ENCODE measurements around the gene CLIP4. TPM values are rescaled to one million over a fixed set of nuclear protein-coding genes. Genes with fewer than 3 reads are reported as not detected.

CLIP4 gene
- total and polyA plus RNA-seq, 2 of the 4 experiments (the other 2 are of a cell fraction), result 29.7 to 66.3 TPM

GRCh38 chr2:29192526-29192925 is 77.3 kb downstream of the CLIP4 start:
- H2BK20ac ChIP-seq (ENCODE audit: low read depth, low read length), result no peak overlapping the region
- no peak overlapping the region for H3K4me2 ChIP-seq (ENCODE audit: low read depth, low read length)
- no peaks in the 10 kb centered on the region for H3K4me1 ChIP-seq (ENCODE audit: control insufficient read depth, insufficient read depth, low read length)
- H2AFZ ChIP-seq (replicated peaks; ENCODE audit: low read length, poor library complexity), result no peak overlapping the region
- dilution Hi-C loops (cut with HindIII; ENCODE audit: low sequenced_read_pairs, unreplicated experiment) (no loop called here), intact Hi-C loops (cut with micrococcal nuclease) (no loop called here), in situ Hi-C loops (cut with MboI; ENCODE audit: low sequenced_read_pairs) (loop anchor here (5.0 kb wide), 1 partner anchor 235 kb away; no protein-coding TSS in a partner anchor)
- POLR2A ChIA-PET (ENCODE audit: unreplicated experiment), result no interaction called here
- no peaks in the 10 kb centered on the region for H4K20me1 ChIP-seq (ENCODE audit: insufficient read depth, low read length)
- H4K5ac ChIP-seq (ENCODE audit: low read depth, low read length), result no peak overlapping the region
- H2BK120ac ChIP-seq (ENCODE audit: low read depth, low read length), result no peak overlapping the region
- H4K91ac ChIP-seq (ENCODE audit: insufficient read depth, low read depth, low read length), result no peak overlapping the region
- no TSS peak for BruUV-seq (replicated peaks)
- no peak overlapping the region for H3K23ac ChIP-seq (ENCODE audit: low read depth, low read length)
- H2BK5ac ChIP-seq (ENCODE audit: low read depth, low read length, poor library complexity, severe bottlenecking), result peak overlapping the region; percentile 42
- H3K9me1 ChIP-seq (ENCODE audit: insufficient read depth, low read length), result no peaks in the 10 kb centered on the region
- H2BK15ac ChIP-seq (ENCODE audit: low read depth, low read length), result no peak overlapping the region
- no peak overlapping the region for H3K27ac ChIP-seq (ENCODE audit: insufficient read depth, low read length)
- peak; percentile 53 for ATAC-seq (ENCODE audit: low read depth)
- H3K27me3 ChIP-seq (ENCODE audit: control insufficient read depth, insufficient read depth, low read length), result no peaks in the 10 kb centered on the region
- CTCF ChIA-PET, result no interaction called here
- TF ChIP-seq USF2 (IDR thresholded peaks at IDR 0.05; ENCODE audit: low read depth, low read length) (no peak), MXI1 (IDR thresholded peaks at IDR 0.05; ENCODE audit: borderline replicate concordance, low read depth, low read length) (no peak), CEBPB (IDR thresholded peaks at IDR 0.05; ENCODE audit: low read depth, low read length) (no peak), RCOR1 (IDR thresholded peaks at IDR 0.05; ENCODE audit: insufficient replicate concordance, low read length) (no peak), SMC3 (IDR thresholded peaks at IDR 0.05; ENCODE audit: low read depth, low read length) (no peak), CHD1 (IDR thresholded peaks at IDR 0.05; ENCODE audit: low read depth, low read length) (no peak), RFX5 (IDR thresholded peaks at IDR 0.05; ENCODE audit: low read depth, low read length) (no peak), MAZ (IDR thresholded peaks at IDR 0.05; ENCODE audit: borderline replicate concordance, low read depth, low read length) (no peak), NFE2L2 (IDR thresholded peaks at IDR 0.05; ENCODE audit: low read depth, low read length) (peak; percentile 51; the same call in 1 of the 2 replicates), FOS (IDR thresholded peaks at IDR 0.05; ENCODE audit: low read depth, low read length) (no peak; the same call in 1 of the 2 replicates), ELK1 (IDR thresholded peaks at IDR 0.05; ENCODE audit: borderline replicate concordance, low read depth, low read length) (no peak), BHLHE40 (IDR thresholded peaks at IDR 0.05; ENCODE audit: low read depth, low read length) (no peak), RAD21 (IDR thresholded peaks at IDR 0.05; ENCODE audit: low read length) (no peak), MAFK (IDR thresholded peaks at IDR 0.05; ENCODE audit: low read depth, low read length) (peak; percentile 88)
- no peaks in the 10 kb centered on the region for H3K79me1 ChIP-seq (ENCODE audit: low read depth in 1 of 2, low read length in 2 of 2)
- H3K36me3 ChIP-seq (ENCODE audit: control insufficient read depth, insufficient read depth, low read length), result no peaks in the 10 kb centered on the region; the same call in 1 of the 2 replicates
- H4K8ac ChIP-seq (ENCODE audit: low read depth in 2 of 2, low read length in 2 of 2), result no peak overlapping the region
- H2AK5ac ChIP-seq (ENCODE audit: low read depth, low read length), result no peak overlapping the region
- peak; percentile 41 for DNase-seq
- no peak overlapping the region for H3K4me3 ChIP-seq (ENCODE audit: insufficient read depth, low read depth, low read length)
- no peak overlapping the region for H3K9ac ChIP-seq (ENCODE audit: low read depth, low read length)
- H3K56ac ChIP-seq (ENCODE audit: extremely low read depth, insufficient read depth, low read length), result no peak overlapping the region
- H3K18ac ChIP-seq (ENCODE audit: low read depth, low read length), result no peak overlapping the region; the same call in 1 of the 2 replicates
- H3K14ac ChIP-seq (replicated peaks; ENCODE audit: low read depth, low read length), result no peak overlapping the region
- no peak overlapping the region for H2AK9ac ChIP-seq (replicated peaks; ENCODE audit: low read depth, low read length, poor library complexity)
- H3K9me3 ChIP-seq (ENCODE audit: control insufficient read depth, insufficient read depth, low read length), result no peaks in the 10 kb centered on the region
- no peak overlapping the region for H3K4ac ChIP-seq (ENCODE audit: low read depth, low read length)
- WGBS, 2 experiments (ENCODE audit: extremely low coverage in 2 of 2, insufficient read length in 1 of 2), result no CpG with 5 or more reads among the region's 3 CpGs
